ENCODE measurements around the gene PRSS56. TPM values are rescaled to one million over a fixed set of nuclear protein-coding genes. Genes with fewer than 3 reads are reported as not detected.

Gene PRSS56
- total RNA-seq (not detected), total RNA-seq (0 to 0.23 reads per million in 2 donors)

DNA sequence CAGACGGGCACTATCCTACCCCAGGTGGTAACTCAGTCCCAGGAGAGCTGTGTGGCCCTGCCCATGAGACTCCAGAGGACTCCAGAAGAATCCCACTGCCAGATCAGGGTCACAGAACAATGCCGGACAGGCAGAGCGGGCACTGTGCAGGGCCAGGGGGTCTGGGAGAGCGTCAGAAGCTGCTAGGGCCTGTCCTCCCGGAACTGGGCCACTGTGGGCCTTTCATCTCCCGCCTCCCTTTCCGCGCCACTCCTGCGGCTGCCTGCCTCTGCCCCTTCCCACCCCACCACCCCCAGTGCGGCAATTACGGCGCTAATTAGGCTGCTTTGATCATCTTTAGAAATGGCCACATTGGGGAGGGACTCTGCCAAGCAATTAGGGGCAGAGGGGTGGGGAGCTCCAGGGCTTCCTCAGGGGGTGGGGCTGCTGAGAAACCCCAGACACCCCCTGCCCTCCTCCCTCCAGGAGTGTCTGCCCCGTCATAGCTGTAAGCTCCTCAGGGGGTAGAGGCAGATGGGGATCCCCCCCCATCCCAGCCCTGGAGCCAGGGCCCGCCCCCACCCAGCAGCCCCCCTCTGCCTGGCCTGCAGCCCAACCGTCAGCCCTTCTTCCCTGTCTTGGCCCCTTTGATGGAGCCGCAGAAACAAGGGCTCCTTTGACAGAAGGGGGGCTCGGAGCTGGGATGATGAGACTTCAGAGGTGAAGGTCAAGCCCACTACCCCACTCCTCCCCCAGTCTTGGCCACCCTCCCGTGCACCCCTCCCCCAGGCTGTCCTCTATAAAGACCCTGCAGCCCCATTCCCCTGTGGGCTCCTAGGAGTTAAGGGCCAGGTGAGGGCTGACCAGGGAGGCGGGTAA, at the start of gene PRSS56:
TSS of gene PRSS56 (plus strand) at position 808 of the 858 bp plus-strand sequence. CDS start 211 bp downstream, outside the sequence.
- H3K27ac Mint-ChIP-seq, result no peak within 1 kb of the TSS
- H3K9me3 ChIP-seq (ENCODE audit: control insufficient read depth, low read length, poor library complexity, severe bottlenecking), result no peaks in the 10 kb centered on the region
- H3K27me3 Mint-ChIP-seq, result peaks cover 37% of the 10 kb centered on the region
- DNase-seq (no peak), ATAC-seq (no peak)
- peak within 1 kb of the TSS; percentile 64 for H3K4me3 Mint-ChIP-seq
- H3K36me3 Mint-ChIP-seq (ENCODE audit: low read depth), result no peaks in the 10 kb centered on the region
- H3K4me1 Mint-ChIP-seq, result peaks cover 4% of the 10 kb centered on the region

GRCh38 chr2:232473467-232473890, 46.7 kb upstream of the PRSS56 start:
- Mint-ChIP-seq H3K4me3 (no peak overlapping the region), H3K27me3 (peaks cover 26% of the 10 kb centered on the region), H3K36me3 (ENCODE audit: low read depth) (no peaks in the 10 kb centered on the region), H3K27ac (no peak overlapping the region), H3K4me1 (no peaks in the 10 kb centered on the region)
- H3K9me3 ChIP-seq (ENCODE audit: control insufficient read depth, low read length, poor library complexity, severe bottlenecking), result no peaks in the 10 kb centered on the region
- DNase-seq, result no peak
- ATAC-seq, result no peak

DNA sequence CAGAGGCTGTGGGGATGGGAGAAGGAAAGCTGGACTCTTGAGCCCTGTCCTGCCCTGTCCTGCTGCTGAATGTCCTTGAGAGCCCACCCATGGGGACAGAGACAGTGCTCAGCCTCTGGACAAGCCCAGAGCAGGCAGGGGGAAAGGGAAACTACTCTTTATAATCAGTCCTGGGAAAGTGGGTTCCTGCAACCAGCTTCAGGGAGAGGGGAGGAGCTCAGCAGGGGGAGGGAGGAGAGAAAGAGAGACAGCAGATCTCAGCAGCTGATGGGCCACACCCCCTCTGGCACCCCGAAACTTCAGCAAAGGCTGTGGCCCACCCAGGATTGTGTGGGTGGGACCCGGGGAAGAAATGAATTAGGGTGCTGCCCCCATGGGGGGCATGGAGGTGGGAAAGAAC, 44.1 kb upstream of the PRSS56 start:
- ATAC-seq, result no peak

GRCh38 chr2:232476791-232477190, 43.4 kb upstream of the PRSS56 start:
- Mint-ChIP-seq H3K27ac (no peak overlapping the region), H3K4me3 (no peak overlapping the region), H3K27me3 (peaks cover 35% of the 10 kb centered on the region), H3K4me1 (peaks cover 2% of the 10 kb centered on the region), H3K36me3 (ENCODE audit: low read depth) (no peaks in the 10 kb centered on the region)
- ATAC-seq (no peak), DNase-seq (no peak)
- H3K9me3 ChIP-seq (ENCODE audit: control insufficient read depth, low read length, poor library complexity, severe bottlenecking), result no peaks in the 10 kb centered on the region

More for the DNA sequence above, 44.1 kb upstream of the PRSS56 start:
- no peak overlapping the region for H3K27ac Mint-ChIP-seq
- peaks cover 2% of the 10 kb centered on the region for H3K4me1 Mint-ChIP-seq
- H3K9me3 ChIP-seq (ENCODE audit: control insufficient read depth, low read length, poor library complexity, severe bottlenecking), result no peaks in the 10 kb centered on the region
- peaks cover 31% of the 10 kb centered on the region for H3K27me3 Mint-ChIP-seq
- no peaks in the 10 kb centered on the region for H3K36me3 Mint-ChIP-seq (ENCODE audit: low read depth)
- no peak for DNase-seq
- H3K4me3 Mint-ChIP-seq, result no peak overlapping the region

GRCh38 chr2:232477751-232478510, 42.3 kb upstream of the PRSS56 start:
- H3K27ac Mint-ChIP-seq, result no peak overlapping the region
- no peaks in the 10 kb centered on the region for H3K36me3 Mint-ChIP-seq (ENCODE audit: low read depth)
- no peaks in the 10 kb centered on the region for H3K9me3 ChIP-seq (ENCODE audit: control insufficient read depth, low read length, poor library complexity, severe bottlenecking)
- H3K4me3 Mint-ChIP-seq, result no peak overlapping the region
- H3K4me1 Mint-ChIP-seq, result peaks cover 2% of the 10 kb centered on the region
- ATAC-seq (no peak), DNase-seq (no peak)
- H3K27me3 Mint-ChIP-seq, result peaks cover 39% of the 10 kb centered on the region

DNA sequence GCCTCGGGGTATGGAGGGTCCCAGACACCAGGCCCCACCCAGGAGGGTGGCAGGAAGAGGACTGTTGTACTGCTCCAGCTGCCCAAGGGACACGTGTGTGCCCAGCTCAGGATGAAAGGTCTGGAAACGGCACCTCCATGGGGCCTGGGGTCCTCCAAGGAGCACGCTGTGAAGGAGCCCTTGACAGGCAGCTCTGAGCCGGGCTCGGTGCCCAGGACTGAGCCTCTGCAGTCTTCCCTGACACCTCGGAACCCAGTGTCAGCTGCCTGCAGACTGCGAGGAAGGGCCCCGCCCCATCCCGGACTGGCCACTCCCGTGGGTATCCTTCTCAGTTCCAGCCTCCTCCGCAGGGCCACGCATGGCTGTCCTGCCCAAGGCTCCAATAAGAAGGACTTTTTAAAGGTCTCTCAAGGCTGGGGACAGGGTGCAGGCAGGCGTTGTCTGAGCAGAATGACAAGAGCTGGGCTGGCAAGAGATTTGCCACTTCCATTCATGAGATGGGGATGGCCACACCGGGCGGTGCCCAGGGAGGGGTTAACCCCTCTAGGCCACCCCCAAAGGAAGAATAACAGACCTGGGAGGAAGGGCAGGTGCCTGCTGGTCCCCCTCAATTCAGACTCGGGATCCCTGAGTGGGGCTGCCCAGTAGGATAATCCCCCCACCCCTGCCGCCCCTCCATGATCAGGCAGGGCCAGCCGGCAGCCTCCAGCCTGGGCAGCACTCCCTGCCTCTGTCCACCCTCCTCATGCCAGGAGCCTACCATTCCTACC, 41.4 kb upstream of the PRSS56 start:
- Mint-ChIP-seq H3K4me1 (peaks cover 2% of the 10 kb centered on the region), H3K36me3 (ENCODE audit: low read depth) (no peaks in the 10 kb centered on the region), H3K27ac (no peak overlapping the region), H3K27me3 (peaks cover 39% of the 10 kb centered on the region), H3K4me3 (no peak overlapping the region)
- peak in 1 of 3 donors; percentile 1 for DNase-seq
- no peak for ATAC-seq
- no peaks in the 10 kb centered on the region for H3K9me3 ChIP-seq (ENCODE audit: control insufficient read depth, low read length, poor library complexity, severe bottlenecking)

DNA sequence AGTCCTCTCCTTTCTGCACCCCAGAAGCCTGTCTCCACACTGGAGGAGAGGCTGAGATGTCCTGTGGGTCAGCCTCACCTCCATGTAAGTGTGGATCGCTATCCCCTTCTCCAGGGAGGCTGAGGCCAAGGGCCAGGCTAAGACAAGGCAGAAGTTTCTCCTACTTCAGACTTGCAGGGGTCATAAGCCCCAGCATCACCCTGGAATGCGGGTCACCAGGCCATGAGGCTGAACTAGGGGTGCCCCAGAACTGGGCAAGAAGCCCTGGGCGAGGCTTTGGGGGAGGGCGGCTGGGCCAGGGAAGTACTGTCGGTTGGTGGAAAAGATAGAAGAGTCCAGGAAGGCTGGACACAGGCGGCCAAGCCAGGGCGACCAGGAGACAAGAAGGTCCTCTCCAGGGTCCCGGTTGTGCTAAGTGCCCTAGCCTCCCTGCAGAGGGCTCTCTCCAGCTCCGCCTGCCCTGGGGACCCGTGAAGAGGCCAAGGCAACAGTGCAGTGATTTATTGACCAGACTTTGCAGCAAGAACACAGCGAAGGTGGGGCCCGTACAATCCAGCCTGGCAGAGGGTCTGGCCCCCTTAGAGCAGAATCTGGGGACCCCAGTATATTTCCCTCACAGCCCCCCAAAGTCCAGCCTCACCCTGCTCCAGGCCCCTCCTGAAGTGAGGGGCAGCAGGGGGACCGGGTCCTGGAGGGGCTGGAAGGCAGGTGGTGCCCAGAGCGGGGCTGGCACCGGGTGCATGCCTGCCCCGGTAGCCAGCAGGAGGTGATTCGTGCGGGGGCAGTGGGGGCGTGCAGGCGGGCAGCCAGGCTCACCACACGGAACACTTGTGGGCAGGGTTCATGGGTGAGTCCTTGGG, 40.6 kb upstream of the PRSS56 start:
- Mint-ChIP-seq H3K27me3 (peaks cover 43% of the 10 kb centered on the region), H3K36me3 (ENCODE audit: low read depth) (no peaks in the 10 kb centered on the region), H3K4me3 (no peak overlapping the region), H3K4me1 (peaks cover 2% of the 10 kb centered on the region), H3K27ac (no peak overlapping the region)
- no peaks in the 10 kb centered on the region for H3K9me3 ChIP-seq (ENCODE audit: control insufficient read depth, low read length, poor library complexity, severe bottlenecking)
- ATAC-seq (no peak), DNase-seq (peak in 1 of 3 donors; percentile 6)

DNA sequence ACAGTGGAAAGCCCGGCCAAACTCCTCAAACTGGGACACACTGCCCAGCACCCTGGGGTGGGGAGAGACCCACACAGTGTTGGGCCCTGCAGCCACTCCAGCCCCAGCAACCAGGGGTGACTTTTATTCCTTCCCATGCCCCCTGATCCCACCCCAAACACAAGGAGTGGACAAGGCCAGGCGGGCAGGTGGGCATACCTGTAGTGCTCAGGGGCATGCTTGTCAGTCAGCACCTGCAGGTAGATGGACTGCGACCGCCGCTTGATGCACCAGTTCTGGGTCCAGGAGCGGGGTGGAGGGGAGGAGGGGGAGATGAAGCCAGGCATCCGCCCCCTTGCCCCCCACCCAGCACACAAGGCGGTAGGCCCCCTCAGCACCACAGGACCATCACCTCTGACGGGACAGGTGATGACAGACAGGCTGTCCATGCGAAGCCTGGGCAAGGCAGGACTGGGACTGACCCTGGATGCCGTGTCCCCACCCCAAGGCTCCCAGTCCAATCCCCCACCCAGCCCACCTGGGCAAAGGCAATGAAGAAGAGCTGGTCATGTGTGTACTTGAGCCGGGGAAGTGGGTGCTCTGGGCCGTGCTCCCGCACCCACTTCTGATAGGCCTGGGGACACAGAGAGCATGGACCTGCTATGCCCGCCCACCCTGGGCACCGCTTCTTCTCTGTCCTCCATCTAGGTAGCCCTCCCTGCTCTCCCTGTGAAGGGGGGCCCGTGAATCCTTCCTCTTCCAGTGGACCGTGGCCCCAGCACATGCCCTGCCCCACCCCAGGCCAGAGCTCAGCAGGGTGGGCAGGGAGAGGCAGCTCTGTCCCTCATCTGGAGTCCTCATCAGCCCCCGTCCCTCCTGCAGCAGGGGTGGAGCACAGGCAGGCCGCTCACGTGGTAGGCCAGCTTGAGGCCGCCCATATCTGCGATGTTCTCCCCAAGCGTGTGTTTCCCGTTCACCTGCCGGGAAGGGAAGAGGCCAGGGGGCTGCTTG, 39.7 kb upstream of the PRSS56 start:
- DNase-seq, result peak in 1 of 3 donors; percentile 9
- H3K36me3 Mint-ChIP-seq (ENCODE audit: low read depth), result no peaks in the 10 kb centered on the region

GRCh38 chr2:232481322-232482140, 38.7 kb upstream of the PRSS56 start:
- Mint-ChIP-seq H3K27ac (no peak overlapping the region), H3K27me3 (peaks cover 42% of the 10 kb centered on the region), H3K4me3 (no peak overlapping the region), H3K36me3 (ENCODE audit: low read depth) (no peaks in the 10 kb centered on the region), H3K4me1 (peaks cover 4% of the 10 kb centered on the region)
- no peak for ATAC-seq
- peak in 1 of 3 donors; percentile 4 for DNase-seq
- no peaks in the 10 kb centered on the region for H3K9me3 ChIP-seq (ENCODE audit: control insufficient read depth, low read length, poor library complexity, severe bottlenecking)

More for the DNA sequence above, 39.7 kb upstream of the PRSS56 start:
- no peak overlapping the region for H3K4me3 Mint-ChIP-seq
- H3K9me3 ChIP-seq (ENCODE audit: control insufficient read depth, low read length, poor library complexity, severe bottlenecking), result no peaks in the 10 kb centered on the region
- ATAC-seq, result no peak
- H3K27ac Mint-ChIP-seq, result no peak overlapping the region
- peaks cover 43% of the 10 kb centered on the region for H3K27me3 Mint-ChIP-seq
- peaks cover 4% of the 10 kb centered on the region for H3K4me1 Mint-ChIP-seq

DNA sequence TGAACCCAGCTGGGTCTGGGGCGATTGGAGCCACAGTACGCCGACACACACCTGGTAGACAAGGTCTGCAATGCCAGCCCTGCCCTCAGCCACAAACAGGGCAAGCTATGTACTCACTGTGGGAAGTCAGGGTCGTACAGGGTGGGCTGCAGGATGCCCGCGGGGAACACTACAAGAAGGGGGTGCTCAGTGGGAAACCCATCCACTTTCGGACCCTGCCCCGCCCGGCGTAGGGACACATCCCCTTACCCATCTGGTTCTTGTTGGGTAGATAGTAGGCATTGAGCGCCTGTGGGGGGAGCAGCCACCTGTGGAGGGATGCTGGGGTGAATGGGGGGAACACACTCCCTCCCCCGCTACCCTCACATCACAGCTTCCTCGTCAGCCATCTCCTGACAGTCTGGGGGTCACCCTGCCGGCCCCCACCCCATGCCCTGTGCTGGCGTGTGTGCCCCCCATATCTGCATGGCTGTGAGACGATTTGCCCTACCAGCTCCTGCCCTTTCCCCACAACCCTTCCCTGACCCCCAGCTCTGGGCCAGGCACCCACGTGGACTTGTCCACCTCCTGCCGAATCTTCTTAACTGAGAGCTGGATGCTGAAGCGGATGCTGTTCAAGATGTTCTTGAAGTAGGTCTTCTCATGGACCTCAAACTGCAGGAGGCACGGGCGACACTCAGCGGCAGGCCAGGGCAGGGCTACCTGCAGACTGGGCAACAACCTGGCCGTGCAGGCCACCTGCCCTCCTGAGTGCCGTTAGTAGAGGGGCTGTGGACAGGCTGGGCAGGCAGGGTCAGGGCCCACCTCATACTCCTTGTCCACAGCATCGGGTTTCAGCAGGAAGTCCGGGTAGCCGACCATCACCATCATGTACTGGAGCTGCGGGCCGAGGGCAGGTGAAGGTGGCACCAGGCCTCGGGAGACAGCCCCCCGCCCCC, 37.6 kb upstream of the PRSS56 start:
- H3K27me3 Mint-ChIP-seq, result peaks cover 38% of the 10 kb centered on the region
- DNase-seq, result peak in 1 of 3 donors; percentile 8

More for the DNA sequence above, 37.6 kb upstream of the PRSS56 start:
- Mint-ChIP-seq H3K36me3 (ENCODE audit: low read depth) (no peaks in the 10 kb centered on the region), H3K4me3 (no peak overlapping the region), H3K4me1 (peaks cover 4% of the 10 kb centered on the region), H3K27ac (no peak overlapping the region)
- no peak for ATAC-seq
- H3K9me3 ChIP-seq (ENCODE audit: control insufficient read depth, low read length, poor library complexity, severe bottlenecking), result no peaks in the 10 kb centered on the region
